Right lobe of liver (tissue), 4 donors: ENCODE measurements around the gene ARPC5.

Experiments
- POLR2A ChIP-seq: fragments of 450-650 bp; IDR thresholded peaks from one replicate; pipeline ENCODE4 v1.6.1; 2017; ENCODE audit warnings: antibody characterized with exemption, mild to moderate bottlenecking
- TF ChIP-seq, protein P1 (sequence below), 4 donors: fragments of 200-600 bp in 3 of 4; fragments of 450-650 bp in 1 of 4; IDR thresholded peaks; one replicate each; pipeline versions ENCODE4 v1.5.1 to v1.8.0; 2016 to 2022; ENCODE audit warnings: antibody characterized with exemption in 4 of 4, mild to moderate bottlenecking in 2 of 4
- donor health status: DM: no; HTN: no; CAD: no.
- donor health status: DM: no; HTN: no; CAD: no.
- donor health status: DM: no; HTN: yes; CAD: no.

DNA sequence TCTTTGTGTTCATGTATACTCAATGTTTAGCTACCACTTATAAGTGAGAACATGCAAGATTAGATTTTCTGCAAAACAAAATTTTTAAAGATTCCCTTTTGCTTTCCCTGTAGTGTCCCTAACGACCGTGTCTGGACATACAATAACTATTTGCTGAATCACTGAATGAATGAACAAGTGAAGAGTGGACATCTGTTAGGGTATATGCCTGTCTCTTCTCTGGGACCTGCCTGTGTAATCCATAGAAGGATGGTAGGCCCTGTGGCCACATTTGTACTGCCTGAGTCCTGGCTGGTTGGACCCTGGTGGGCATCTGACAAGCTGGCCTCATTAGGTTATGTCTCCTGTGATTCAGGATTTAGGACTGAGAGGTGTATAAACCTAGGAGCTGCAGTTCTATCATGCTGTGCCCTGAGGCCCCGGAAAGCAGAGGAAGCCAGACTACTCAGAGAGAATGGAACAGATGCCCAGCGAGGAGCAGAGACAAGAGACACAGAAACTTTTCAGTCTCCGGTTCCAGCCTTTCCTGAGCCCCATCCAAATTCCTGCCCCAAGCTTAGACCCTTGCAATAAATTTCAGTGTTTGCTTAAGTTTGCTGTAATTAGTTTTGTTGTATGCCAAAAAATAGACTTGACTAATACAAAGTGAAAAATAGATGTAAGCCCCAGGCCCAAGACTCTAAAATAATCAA is 37.8 kb downstream of the ARPC5 start:
- TF ChIP-seq POLR2A = no peak
- TF ChIP-seq, protein P1, sequence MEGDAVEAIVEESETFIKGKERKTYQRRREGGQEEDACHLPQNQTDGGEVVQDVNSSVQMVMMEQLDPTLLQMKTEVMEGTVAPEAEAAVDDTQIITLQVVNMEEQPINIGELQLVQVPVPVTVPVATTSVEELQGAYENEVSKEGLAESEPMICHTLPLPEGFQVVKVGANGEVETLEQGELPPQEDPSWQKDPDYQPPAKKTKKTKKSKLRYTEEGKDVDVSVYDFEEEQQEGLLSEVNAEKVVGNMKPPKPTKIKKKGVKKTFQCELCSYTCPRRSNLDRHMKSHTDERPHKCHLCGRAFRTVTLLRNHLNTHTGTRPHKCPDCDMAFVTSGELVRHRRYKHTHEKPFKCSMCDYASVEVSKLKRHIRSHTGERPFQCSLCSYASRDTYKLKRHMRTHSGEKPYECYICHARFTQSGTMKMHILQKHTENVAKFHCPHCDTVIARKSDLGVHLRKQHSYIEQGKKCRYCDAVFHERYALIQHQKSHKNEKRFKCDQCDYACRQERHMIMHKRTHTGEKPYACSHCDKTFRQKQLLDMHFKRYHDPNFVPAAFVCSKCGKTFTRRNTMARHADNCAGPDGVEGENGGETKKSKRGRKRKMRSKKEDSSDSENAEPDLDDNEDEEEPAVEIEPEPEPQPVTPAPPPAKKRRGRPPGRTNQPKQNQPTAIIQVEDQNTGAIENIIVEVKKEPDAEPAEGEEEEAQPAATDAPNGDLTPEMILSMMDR (IDR thresholded peaks at IDR 0.05) = no peak
